Fibroblast of upper back skin (primary cell): ENCODE results near the gene CCDC124.
"Not testable (repeated sequence)": the region's sequence is repeated elsewhere in the genome, so short reads cannot be mapped to it uniquely, and the experiment has no call there.

Source experiments
- DNase-seq: peaks from one replicate; pipeline ENCODE4 v3.0.0-alpha.2; 2013

CCDC124 gene

DNA sequence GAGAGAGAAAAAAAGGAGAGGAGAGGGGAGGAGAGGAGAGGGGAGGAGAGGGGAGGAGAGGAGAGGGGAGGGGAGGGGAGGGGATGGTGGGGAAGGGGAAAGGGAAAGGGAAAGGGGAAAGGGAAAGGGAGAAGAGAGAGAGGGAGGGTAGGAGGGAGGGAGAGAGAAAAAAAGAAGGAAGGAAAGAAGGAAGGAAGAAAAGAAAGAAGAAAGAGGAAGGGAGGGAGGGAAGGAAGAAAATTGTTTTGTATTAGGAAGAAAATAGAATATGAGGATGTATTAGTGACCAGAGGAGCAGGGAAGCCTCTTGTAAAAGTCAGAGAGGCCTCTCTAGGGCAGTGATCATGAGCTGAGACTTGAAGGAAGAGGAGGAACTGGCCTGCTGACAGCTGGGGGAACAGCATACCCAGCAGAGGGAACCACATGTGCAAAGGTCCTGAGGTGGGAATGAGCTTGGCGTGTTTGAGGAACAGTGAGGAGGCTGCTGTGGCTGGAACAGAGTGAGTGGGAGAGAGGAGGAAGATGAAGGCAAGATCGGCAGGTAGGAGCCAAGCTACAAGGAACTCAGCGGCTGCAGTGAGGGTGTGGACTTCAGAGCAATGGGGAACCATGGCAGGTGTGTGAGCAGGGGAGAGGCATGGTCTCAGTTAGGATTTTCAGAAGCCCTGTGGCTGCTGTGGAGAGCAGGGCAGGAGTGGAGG, 24.5 kb downstream of the CCDC124 start:
- no peak for DNase-seq

- no peak for DNase-seq
Measured at GRCh38 chr19:17957885-17958284, 25.1 kb downstream of the CCDC124 start.

DNA sequence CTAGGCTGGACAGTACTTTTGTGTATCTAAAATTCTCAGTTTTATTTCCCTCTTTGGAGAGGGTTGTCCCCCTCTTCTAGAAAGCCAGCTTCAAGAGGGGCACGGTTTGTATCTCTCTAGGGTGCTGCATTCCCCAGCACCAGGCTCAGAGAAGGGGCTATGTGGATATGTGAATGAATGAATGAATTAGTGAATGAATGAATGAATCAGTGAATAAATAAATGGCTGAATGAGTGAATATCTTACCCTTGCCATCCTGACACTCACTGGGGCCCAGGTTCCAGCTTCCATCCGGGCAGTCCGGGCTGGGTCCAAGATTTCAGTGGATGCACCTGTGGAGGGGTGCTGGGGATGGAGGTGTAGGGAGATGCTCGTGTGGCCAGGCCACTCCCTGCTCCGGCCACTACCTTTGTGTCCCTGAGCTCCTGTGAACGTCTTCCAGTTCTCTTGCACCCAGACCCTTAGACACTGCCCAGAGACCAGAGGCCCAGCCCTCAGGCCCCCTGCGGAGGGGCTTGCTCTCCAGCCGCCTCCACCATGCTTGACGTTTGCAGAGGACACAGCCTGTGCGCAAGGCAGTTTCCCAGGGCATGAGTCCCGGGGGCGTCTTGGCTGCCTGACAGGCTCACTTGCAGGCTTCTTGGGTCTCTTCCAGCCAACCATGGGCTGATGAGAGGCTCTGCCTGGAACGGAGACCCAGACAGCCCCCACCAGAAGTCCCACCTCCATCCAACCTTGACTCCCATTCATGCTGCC, 31.3 kb downstream of the CCDC124 start:
- no peak for DNase-seq

DNA sequence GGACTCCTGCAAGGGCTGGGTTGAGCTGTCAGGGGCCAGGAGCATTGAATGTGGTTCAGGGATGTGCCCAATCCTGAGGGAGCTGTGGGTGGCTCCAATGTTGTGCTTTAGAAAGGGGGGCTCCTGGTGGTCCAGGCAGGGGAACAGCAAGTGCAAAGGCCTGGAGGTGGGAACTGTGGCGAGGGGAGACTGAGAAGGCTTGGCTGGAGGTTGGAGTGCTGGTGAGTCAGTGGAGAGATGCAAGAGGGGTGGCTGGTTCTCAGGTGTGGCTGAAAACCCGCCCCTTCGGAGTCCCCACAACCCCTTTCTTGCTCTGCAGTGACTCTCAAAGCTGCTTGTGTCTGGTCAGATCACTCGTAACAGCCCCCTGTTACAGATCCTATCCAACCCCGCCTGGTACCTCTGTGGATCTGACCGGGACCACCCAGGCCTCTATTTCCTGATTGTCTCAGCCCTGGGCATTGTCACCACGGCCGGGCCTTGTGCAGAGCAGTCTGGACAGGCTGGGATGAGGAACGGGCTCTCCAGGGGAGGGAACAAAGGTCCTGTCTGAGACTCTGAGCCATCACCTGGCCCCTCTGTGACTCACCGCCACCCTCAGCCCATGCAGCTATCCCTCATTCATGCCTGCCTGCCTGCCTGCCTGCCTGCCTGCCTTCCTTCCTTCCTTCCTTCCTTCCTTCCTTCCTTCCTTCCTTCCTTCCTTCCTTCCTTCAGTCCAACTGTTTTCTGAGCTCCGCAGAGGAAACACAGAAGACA, 32.7 kb downstream of the CCDC124 start:
- DNase-seq, result no peak

- no peak for DNase-seq
Measured at GRCh38 chr19:17966129-17966483, 33.3 kb downstream of the CCDC124 start.

DNA sequence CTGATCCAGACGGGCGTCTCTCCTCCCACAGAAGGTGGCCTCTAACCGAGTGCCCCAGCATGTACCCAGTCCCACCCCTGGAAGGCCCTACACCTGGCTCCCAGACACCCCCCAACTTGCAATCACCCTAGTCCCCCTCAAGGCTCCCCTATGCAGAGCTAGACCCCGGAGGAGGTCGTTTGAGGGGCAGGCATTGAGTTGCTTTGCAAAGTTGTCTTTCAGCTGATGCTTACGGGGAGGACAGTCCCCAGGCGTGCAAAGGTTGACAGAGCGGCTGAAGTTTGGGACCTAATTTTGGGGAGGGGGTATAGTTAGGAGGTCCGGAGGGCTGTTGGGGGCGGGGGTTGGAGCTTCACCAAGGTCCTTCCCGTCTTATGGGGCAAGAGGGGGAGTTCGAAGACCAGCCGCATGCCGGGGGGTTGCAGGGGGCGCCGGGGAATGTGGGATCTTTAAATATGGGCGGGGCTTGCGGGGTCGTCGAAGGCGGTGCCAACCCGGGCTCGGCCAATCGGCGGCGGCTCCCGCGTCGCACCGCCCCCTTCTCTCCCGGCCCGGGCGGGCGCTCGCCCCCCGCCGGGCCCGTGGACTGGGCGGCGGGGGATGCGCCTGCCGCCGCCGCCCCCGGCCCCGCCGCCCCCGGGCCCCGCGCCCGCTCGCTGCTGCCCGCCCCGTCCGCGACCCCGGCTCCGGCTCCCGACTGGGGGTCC, 33.9 kb downstream of the CCDC124 start, which contains the start of gene KCNN1:
TSS of gene KCNN1 (plus strand) at position 558 of the 707 bp plus-strand sequence. CDS start 6,782 bp downstream, outside the sequence.
- no peak for DNase-seq

- DNase-seq, result no peak
Measured at GRCh38 chr19:17967257-17968051, 34.6 kb downstream of the CCDC124 start.

- DNase-seq, result no peak
Measured at GRCh38 chr19:17968362-17968761, 35.5 kb downstream of the CCDC124 start.

- DNase-seq, result no peak
Measured at GRCh38 chr19:17969096-17969792, 36.4 kb downstream of the CCDC124 start.

DNA sequence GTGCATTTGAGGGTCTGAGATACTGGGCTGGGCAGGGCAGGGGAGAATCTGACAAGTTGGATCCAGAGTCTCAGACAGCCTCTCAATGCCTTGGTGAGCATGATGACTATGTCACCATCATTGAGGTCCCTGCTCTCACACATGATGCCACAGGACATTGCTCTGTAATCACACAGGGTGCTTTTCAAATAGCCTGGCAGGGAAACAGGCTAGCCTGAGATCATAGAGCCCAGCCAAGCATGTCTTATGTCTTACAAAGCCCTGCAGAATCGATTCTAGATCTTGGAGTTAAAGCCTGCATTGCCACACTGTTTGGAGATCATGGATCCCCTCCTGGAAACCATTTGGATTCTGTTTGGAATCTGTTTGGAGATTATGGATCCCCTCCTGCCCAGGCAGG, 39.4 kb downstream of the CCDC124 start:
- no peak for DNase-seq

DNA sequence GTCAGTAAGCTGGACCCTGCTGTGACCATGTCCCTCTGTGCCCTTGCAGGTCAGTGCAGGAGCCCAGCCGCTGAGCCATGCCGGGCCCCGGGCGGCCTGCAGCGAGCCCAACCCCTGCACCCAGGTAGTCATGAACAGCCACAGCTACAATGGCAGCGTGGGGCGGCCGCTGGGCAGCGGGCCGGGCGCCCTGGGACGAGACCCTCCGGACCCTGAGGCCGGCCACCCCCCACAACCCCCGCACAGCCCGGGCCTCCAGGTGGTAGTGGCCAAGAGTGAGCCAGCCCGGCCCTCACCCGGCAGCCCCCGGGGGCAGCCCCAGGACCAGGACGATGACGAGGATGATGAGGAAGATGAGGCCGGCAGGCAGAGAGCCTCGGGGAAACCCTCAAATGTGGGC, 40.9 kb downstream of the CCDC124 start:
- no peak for DNase-seq

GRCh38 chr19:17974551-17974950, 41.7 kb downstream of the CCDC124 start:
- no peak for DNase-seq

GRCh38 chr19:17975032-17975431, 42.2 kb downstream of the CCDC124 start:
- no peak for DNase-seq

DNA sequence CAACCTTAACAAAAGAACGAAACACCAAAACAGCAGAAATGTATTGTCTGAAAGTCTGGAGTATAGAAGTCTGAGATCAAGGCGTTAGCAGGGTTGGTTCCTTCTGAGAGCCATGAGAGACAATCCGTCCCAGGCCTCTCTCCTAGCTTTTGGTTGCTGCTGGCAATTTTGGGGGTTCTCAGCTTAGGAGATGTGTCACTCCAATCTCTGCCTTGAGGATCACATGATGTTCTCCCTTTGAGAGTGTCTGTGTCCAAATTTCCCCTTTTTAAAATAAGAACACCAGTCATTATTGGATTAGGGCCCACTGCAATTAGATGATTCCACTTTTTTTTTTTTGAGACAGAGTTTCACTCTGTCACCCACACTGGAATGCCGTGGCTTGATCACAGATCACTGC, 44.2 kb downstream of the CCDC124 start:
- DNase-seq, result no peak

DNA sequence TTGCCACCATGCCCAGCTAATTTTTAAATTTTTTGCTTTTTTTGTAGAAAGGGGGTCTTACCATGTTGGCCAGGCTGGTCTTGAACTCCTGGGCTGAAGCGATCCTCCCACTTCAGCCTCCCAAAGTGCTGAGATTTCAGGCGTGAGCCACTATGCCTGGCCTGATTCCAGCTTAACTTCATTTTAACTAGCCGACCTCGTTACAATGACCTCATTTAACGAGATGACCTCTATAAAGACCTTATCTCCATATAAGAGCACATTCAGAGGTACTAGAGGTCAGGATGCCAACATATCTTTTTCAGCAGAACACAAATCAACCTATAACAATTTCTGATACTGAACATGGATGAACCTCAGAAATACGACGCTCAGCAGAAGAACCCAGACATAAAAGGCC, 44.7 kb downstream of the CCDC124 start:
- DNase-seq, result no peak

DNA sequence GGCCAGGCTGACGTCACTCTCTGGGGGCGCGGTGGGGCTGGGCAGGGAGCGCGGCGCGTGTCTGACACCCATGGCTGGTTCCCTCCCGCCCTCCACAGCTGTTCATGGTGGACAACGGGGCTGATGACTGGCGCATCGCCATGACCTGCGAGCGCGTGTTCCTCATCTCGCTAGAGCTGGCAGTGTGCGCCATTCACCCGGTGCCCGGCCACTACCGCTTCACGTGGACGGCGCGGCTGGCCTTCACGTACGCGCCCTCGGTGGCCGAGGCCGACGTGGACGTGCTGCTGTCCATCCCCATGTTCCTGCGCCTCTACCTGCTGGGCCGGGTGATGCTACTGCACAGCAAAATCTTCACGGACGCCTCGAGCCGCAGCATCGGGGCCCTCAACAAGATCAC, 48.8 kb downstream of the CCDC124 start:
- no peak for DNase-seq

DNA sequence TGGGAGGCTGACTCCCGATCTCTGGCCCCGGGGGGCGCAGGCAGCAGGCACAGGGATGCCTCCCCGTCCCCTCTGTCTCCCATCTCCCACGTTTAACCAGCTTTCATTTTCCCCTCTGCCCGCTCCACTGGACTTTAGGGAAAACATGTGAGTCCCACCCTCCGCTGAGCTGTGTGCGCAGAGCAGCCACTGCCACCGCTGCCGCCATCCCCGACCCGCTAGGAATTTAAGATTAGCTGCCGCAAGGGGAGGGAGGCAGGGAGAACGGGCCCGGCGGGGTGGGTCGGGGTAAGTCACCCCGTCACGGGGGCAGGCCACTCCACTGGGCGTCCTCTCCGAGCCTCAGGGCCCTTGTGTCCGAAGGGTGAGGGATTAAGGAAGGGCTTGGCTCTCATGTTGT, 49.6 kb downstream of the CCDC124 start:
- no peak for DNase-seq

GRCh38 chr19:17985037-17985818, 52.4 kb downstream of the CCDC124 start:
- DNase-seq, result no peak

DNA sequence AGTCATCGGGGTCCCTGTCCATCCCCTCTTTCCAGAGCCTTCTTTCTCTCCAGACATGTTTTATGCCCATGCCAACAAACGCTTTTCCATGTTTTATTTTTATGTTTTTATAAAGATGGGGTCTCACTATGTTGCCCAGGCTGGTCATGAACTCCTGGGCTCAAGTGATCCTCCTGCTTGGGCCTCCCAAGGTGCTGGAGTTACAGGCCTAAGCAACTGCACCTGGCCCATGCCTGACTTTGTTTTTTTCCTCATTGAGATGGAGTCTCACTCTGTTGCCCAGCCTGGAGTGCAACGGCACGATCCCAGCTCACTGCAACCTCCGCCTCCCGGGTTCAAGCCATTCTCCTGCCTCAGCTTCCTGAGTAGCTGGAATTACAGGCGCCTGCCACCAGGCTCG, 53.8 kb downstream of the CCDC124 start:
- DNase-seq, result not testable (repeated sequence)

DNA sequence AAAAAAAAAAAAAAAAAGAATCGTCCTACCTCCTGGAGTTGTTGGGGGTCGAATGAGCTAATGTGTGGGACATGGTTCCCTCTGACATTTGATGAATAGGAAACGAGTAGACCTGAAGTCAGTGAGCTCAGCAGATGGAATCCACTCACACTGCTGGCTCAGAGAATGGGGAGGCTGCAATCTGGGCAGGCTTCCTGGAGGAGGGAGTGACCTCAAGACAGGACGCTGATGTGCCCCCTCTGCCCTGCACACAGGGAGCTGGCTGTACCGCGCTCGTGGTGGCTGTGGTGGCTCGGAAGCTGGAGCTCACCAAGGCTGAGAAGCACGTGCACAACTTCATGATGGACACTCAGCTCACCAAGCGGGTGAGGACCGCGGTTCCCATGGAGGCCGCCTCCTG, 55.3 kb downstream of the CCDC124 start:
- DNase-seq, result no peak
